K562 (cell line): ENCODE data around the gene LTBP2. TPM values are rescaled to one million over a fixed set of nuclear protein-coding genes. Genes with fewer than 3 reads are reported as not detected.

Experiments used
- CBX8 ChIP-seq: fragments of 200-600 bp; sonication (generic); IDR thresholded peaks from 2 replicates; pipeline ENCODE4 v1.6.1; 2012; ENCODE audit warnings: borderline replicate concordance, mixed run types, low read depth, mild to moderate bottlenecking, moderate library complexity, mixed read lengths, low read length, control low read depth, inconsistent platforms; ENCODE audit not compliant: poor library complexity, severe bottlenecking; ENCODE audit errors: extremely low read depth
- CCNT2 ChIP-seq: IDR thresholded peaks from 2 replicates; pipeline ENCODE4 v1.6.1; 2011; ENCODE audit warnings: borderline replicate concordance, low read depth, mild to moderate bottlenecking, moderate library complexity, mixed read lengths, low read length; ENCODE audit not compliant: insufficient read length; ENCODE audit errors: extremely low read depth
- CREM ChIP-seq: IDR thresholded peaks from 2 replicates; pipeline ENCODE4 v1.6.1; 2014; ENCODE audit warnings: antibody characterized with exemption, low read depth
- EGR1 ChIP-seq: fragments of 450-650 bp; conservative IDR thresholded peaks from 2 replicates; pipeline ENCODE4 v1.6.1; 2017; ENCODE audit warnings: mild to moderate bottlenecking
- FIP1L1 ChIP-seq: fragments of 200-400 bp; formaldehyde crosslinking; IDR thresholded peaks from 2 replicates; pipeline ENCODE4 v1.6.1; 2018; ENCODE audit warnings: mild to moderate bottlenecking, low read depth, low read length; ENCODE audit not compliant: poor library complexity, severe bottlenecking
- FOXJ3 ChIP-seq: sonication (generic); formaldehyde crosslinking; IDR thresholded peaks from 2 replicates; pipeline ENCODE4 v1.4.0; 2020; ENCODE audit warnings: mild to moderate bottlenecking, missing genetic modification reagents
- GTF2F1 ChIP-seq: IDR thresholded peaks from 2 replicates; pipeline ENCODE4 v1.6.1; 2011; ENCODE audit warnings: low read depth, low read length, improper control_type of control experiment
- MLLT1 ChIP-seq, 2 experiments: fragments of 450-650 bp; IDR thresholded peaks; 2 replicates each; pipeline ENCODE4 v1.6.1; 2016
- MTA3 ChIP-seq: fragments of 450-650 bp; formaldehyde crosslinking; IDR thresholded peaks from 2 replicates; pipeline ENCODE4 v1.6.1; 2017; ENCODE audit warnings: mild to moderate bottlenecking, borderline replicate concordance
- PTRF ChIP-seq: fragments of 450-650 bp; IDR thresholded peaks from 2 replicates; pipeline ENCODE4 v1.6.1; 2016; ENCODE audit warnings: mild to moderate bottlenecking, missing genetic modification characterization, missing compliant biosample characterization
- RAD21 ChIP-seq, 2 experiments: fragments of 250-450 bp in 1 of 2; fragments of 450-650 bp in 1 of 2; sonication (Bioruptor Pico) in 1 of 2; formaldehyde crosslinking in 1 of 2; IDR thresholded peaks in 1 of 2; conservative IDR thresholded peaks in 1 of 2; 2 replicates each; pipeline versions ENCODE4 v1.4.0 to v1.8.0; 2020 to 2022; ENCODE audit warnings: mild to moderate bottlenecking in 2 of 2, moderate library complexity in 1 of 2
- RB1 ChIP-seq: fragments of 450-650 bp; IDR thresholded peaks from 2 replicates; pipeline ENCODE4 v1.6.1; 2017; ENCODE audit warnings: low read depth, mild to moderate bottlenecking
- RBM34 ChIP-seq: fragments of 200-400 bp; formaldehyde crosslinking; IDR thresholded peaks from 2 replicates; pipeline ENCODE4 v1.6.1; 2018; ENCODE audit warnings: low read length, borderline replicate concordance; ENCODE audit not compliant: insufficient read depth
- TFAP4 ChIP-seq: sonication (generic); formaldehyde crosslinking; IDR thresholded peaks from 2 replicates; pipeline ENCODE4 v1.8.0; 2022; ENCODE audit warnings: missing genetic modification reagents, mild to moderate bottlenecking, moderate library complexity, borderline replicate concordance
- YY1 ChIP-seq, 3 experiments: IDR thresholded peaks; 2 replicates each; pipeline ENCODE4 v1.6.1; 2011; ENCODE audit warnings: low read length in 2 of 3, mild to moderate bottlenecking in 2 of 3, moderate library complexity in 2 of 3, borderline replicate concordance in 1 of 3, control low read depth in 1 of 3, low read depth in 1 of 3; ENCODE audit not compliant: insufficient read depth in 3 of 3, insufficient replicate concordance in 2 of 3, control insufficient read depth in 1 of 3, insufficient read length in 1 of 3; ENCODE audit errors: extremely low read depth in 1 of 3
- ZNF740 ChIP-seq, 3 experiments: fragments of 200-800 bp in 1 of 3; sonication (Bioruptor generic) in 1 of 3; sonication (generic) in 1 of 3; formaldehyde crosslinking in 1 of 3; IDR thresholded peaks; 2 replicates each; pipeline versions ENCODE4 v1.6.1 to v1.8.0; 2016 to 2022; ENCODE audit warnings: mild to moderate bottlenecking in 2 of 3, missing compliant biosample characterization in 2 of 3, missing genetic modification characterization in 2 of 3, missing genetic modification reagents in 1 of 3
- polyA plus RNA-seq, 8 experiments: library from polyadenylated mRNA; depleted of rRNA in 4 of 8; stranded (reverse) in 5 of 8; unstranded in 3 of 8; fragments of >200 nt; fragmentation: Nextera tagmentation in 2 of 8; fragmentation: Illumina TruSeq in 1 of 8; extraction: Ambion mirVana in 2 of 8; extraction: Trizol in 1 of 8; gene quantifications; 2 replicates each; pipeline versions ENCODE4 v1.2.1 to v1.2.3, GENCODE V29; 2011 to 2014; ENCODE audit warnings: inconsistent platforms in 1 of 8, missing spikeins in 1 of 8
- total RNA-seq, 7 experiments: library from RNA; depleted of rRNA in 6 of 7; stranded (reverse); fragments of >200 nt in 6 of 7; fragmentation: Illumina TruSeq in 2 of 7; extraction: Trizol in 2 of 7; gene quantifications; 2 replicates each; pipeline versions ENCODE4 v1.2.1 to v1.2.3, GENCODE V29; 2011 to 2021; ENCODE audit warnings: low replicate concordance in 1 of 7

LTBP2 gene
- total and polyA plus RNA-seq, 9 of the 15 experiments (the other 6 are each of a cell fraction or from before 2014, with no cell fraction given), result under 0.01 to 0.18 (median 0.03) TPM; not detected in 3

- TF ChIP-seq YY1 (IDR thresholded peaks at IDR 0.05; ENCODE audit: borderline replicate concordance in 1 of 3, control insufficient read depth in 1 of 3, extremely low read depth in 1 of 3, insufficient read depth in 3 of 3, insufficient read length in 1 of 3, insufficient replicate concordance in 2 of 3, low read depth in 1 of 3, low read length in 2 of 3), result peak in 2 of 3 experiments; percentile 39
- TF ChIP-seq MLLT1 (IDR thresholded peaks at IDR 0.05), result peak in 1 of 2 experiments; percentile 60; a peak in 1 of 4 replicates
- TF ChIP-seq GTF2F1, result no peak
- TF ChIP-seq PTRF (tag), result no peak
- no peak for TF ChIP-seq CBX8
- TF ChIP-seq EGR1, result peak; percentile 44; the same call in 1 of the 2 replicates
- peak in 1 of 2 experiments; percentile 65; a peak in 3 of 4 replicates for TF ChIP-seq RAD21 (CRISPR knock-in tag; conservative IDR thresholded peaks at IDR 0.05 in 1 of 2, IDR thresholded peaks at IDR 0.05 in 1 of 2)
- TF ChIP-seq FIP1L1, result peak; percentile 35
- TF ChIP-seq ZNF740 (CRISPR knock-in tag; IDR thresholded peaks at IDR 0.05), result 0 out of 2 replicates have a peak, but pooled peaks have one; percentile 37
- no peak for TF ChIP-seq ZNF740 (tag; IDR thresholded peaks at IDR 0.05)
- TF ChIP-seq FOXJ3 (CRISPR knock-in tag), result no peak
- TF ChIP-seq CREM, result 0 out of 2 replicates have a peak, but pooled peaks have one; percentile 28
- no peak for TF ChIP-seq RBM34
- TF ChIP-seq MTA3, result no peak
- TF ChIP-seq CCNT2, result peak; percentile 44
- TF ChIP-seq RB1, result peak; percentile 92
- 0 out of 2 replicates have a peak, but pooled peaks have one; percentile 11 for TF ChIP-seq TFAP4 (CRISPR knock-in tag)
Observed at GRCh38 chr14:74612350-74613021, 449 bp upstream of the LTBP2 start (continued).
